Stimulated activated CD8-positive, alpha-beta memory T cell treated with anti-CD3 and anti-CD28 coated beads, Interleukin-15, amount 100 ng/mL, for 1 hour (primary cell): ENCODE measurements around the gene GCN1.
A peak's percentile ranks its signal among the peaks of the same experiment; 100 is the strongest.
"Not testable (repeated sequence)": the region's sequence is repeated elsewhere in the genome, so short reads cannot be mapped to it uniquely, and the experiment has no call there.

ENCODE experiments used
- DNase-seq: peaks from one replicate; pipeline ENCODE4 v3.0.0-alpha.2; 2020; ENCODE audit warnings: low read depth

GCN1 gene

GRCh38 chr12:120194534-120195395 is at the start of gene GCN1:
TSS of gene GCN1 (minus strand) at chr12:120194715. CDS start at chr12:120194697, 18 bp downstream.
- peak; percentile 76 for DNase-seq

- no peak for DNase-seq
These were observed 48.6 kb upstream of the GCN1 start for GRCh38 chr12:120242971-120243699.

GRCh38 chr12:120242275-120242799 is 47.8 kb upstream of the GCN1 start:
- no peak for DNase-seq

GRCh38 chr12:120241561-120242274 is 47.2 kb upstream of the GCN1 start:
- no peak for DNase-seq

GRCh38 chr12:120240495-120240833 is 45.9 kb upstream of the GCN1 start:
- no peak for DNase-seq

- no peak for DNase-seq
These were observed 45.4 kb upstream of the GCN1 start for GRCh38 chr12:120239776-120240494.

- DNase-seq = no peak
These were observed 44.4 kb upstream of the GCN1 start for GRCh38 chr12:120238839-120239445.

- DNase-seq = no peak
These were observed 43.7 kb upstream of the GCN1 start for GRCh38 chr12:120238217-120238616.

GRCh38 chr12:120237360-120238171 is 43.1 kb upstream of the GCN1 start:
- no peak for DNase-seq

- not testable (repeated sequence) for DNase-seq
These were observed 42.3 kb upstream of the GCN1 start for GRCh38 chr12:120236809-120237208.

GRCh38 chr12:120235369-120236323 is 41.1 kb upstream of the GCN1 start:
- no peak for DNase-seq

GRCh38 chr12:120234643-120235368 is 40.3 kb upstream of the GCN1 start:
- no peak for DNase-seq

- peak; percentile 46 for DNase-seq
These were observed 36.9 kb upstream of the GCN1 start for GRCh38 chr12:120231316-120232011.

GRCh38 chr12:120230974-120231315 is 36.4 kb upstream of the GCN1 start:
- no peak for DNase-seq

- DNase-seq = no peak
These were observed 35.9 kb upstream of the GCN1 start for GRCh38 chr12:120230326-120230973.

GRCh38 chr12:120229487-120230325 is 35.2 kb upstream of the GCN1 start:
- no peak for DNase-seq

GRCh38 chr12:120229071-120229486 is 34.6 kb upstream of the GCN1 start:
- DNase-seq = no peak
